ENCODE measurements around the gene WDR41.
"Not testable (repeated sequence)": the region's sequence is repeated elsewhere in the genome, so short reads cannot be mapped to it uniquely, and the experiment has no call there.

Gene WDR41

GRCh38 chr5:77486344-77486962, 5.7 kb downstream of the WDR41 start:
- Histone ChIP-seq H3K4me1 (ENCODE audit: insufficient read depth, low read length, poor library complexity, severe bottlenecking) (no peaks in the 10 kb centered on the region), H3K9me3 (ENCODE audit: insufficient read depth, low read depth, low read length) (no peaks in the 10 kb centered on the region), H3K27me3 (ENCODE audit: insufficient read depth, low read length, poor library complexity, severe bottlenecking) (no peaks in the 10 kb centered on the region), H3K4me3 (ENCODE audit: low read length, poor library complexity, severe bottlenecking) (no peak overlapping the region), H4K20me1 (ENCODE audit: insufficient read depth, low read length, poor library complexity, severe bottlenecking) (peaks cover 4% of the 10 kb centered on the region), H3K36me3 (ENCODE audit: insufficient read depth, low read length) (0 out of 2 replicates have a peak, but pooled peaks cover 4% of the 10 kb centered on the region), H2AFZ (ENCODE audit: low read length) (no peak overlapping the region), H3F3A (ENCODE audit: low read depth) (no peaks in the 10 kb centered on the region), H3K9ac (ENCODE audit: low read depth, low read length, poor library complexity, severe bottlenecking) (no peak overlapping the region), H3K4me2 (ENCODE audit: low read depth, low read length, poor library complexity, severe bottlenecking) (no peak overlapping the region), H3K79me2 (ENCODE audit: insufficient read depth, low read length) (peaks cover 34% of the 10 kb centered on the region), H3K9me2 (replicated peaks; ENCODE audit: low read depth, low read length) (no peaks in the 10 kb centered on the region)
- TF ChIP-seq EZH2phosphoT487 (IDR thresholded peaks at IDR 0.05; ENCODE audit: borderline replicate concordance) = no peak
- TF ChIP-seq, protein P1, sequence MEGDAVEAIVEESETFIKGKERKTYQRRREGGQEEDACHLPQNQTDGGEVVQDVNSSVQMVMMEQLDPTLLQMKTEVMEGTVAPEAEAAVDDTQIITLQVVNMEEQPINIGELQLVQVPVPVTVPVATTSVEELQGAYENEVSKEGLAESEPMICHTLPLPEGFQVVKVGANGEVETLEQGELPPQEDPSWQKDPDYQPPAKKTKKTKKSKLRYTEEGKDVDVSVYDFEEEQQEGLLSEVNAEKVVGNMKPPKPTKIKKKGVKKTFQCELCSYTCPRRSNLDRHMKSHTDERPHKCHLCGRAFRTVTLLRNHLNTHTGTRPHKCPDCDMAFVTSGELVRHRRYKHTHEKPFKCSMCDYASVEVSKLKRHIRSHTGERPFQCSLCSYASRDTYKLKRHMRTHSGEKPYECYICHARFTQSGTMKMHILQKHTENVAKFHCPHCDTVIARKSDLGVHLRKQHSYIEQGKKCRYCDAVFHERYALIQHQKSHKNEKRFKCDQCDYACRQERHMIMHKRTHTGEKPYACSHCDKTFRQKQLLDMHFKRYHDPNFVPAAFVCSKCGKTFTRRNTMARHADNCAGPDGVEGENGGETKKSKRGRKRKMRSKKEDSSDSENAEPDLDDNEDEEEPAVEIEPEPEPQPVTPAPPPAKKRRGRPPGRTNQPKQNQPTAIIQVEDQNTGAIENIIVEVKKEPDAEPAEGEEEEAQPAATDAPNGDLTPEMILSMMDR (conservative IDR thresholded peaks at IDR 0.05; ENCODE audit: low read length) = no peak

DNA sequence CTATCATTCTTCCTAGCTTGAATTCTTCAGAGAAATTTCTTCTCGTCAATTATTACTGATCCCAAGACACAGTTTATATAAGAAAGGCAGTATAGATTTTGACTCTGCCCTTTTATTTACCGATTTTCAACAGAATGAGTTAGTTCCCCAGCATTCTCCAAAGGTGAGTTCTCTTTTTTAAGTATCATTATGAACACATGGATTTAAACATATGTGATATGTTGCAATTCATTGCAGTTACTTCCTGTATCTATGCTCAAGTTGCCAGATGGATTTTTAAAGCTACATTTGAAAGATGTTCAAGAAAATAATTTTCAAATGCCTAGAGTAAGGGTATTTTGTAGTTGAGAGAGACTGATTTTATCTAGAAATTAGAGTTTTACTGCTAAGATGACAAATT, 8.4 kb downstream of the WDR41 start:
- H3K4me1 ChIP-seq (ENCODE audit: insufficient read depth, low read length, poor library complexity, severe bottlenecking) = no peaks in the 10 kb centered on the region
- no peaks in the 10 kb centered on the region for H3K27me3 ChIP-seq (ENCODE audit: insufficient read depth, low read length, poor library complexity, severe bottlenecking)
- H3F3A ChIP-seq (ENCODE audit: low read depth) = no peaks in the 10 kb centered on the region
- peaks cover 11% of the 10 kb centered on the region; the same call in 1 of the 2 replicates for H3K79me2 ChIP-seq (ENCODE audit: insufficient read depth, low read length)
- H3K36me3 ChIP-seq (ENCODE audit: insufficient read depth, low read length) = 0 out of 2 replicates have a peak, but pooled peaks cover 4% of the 10 kb centered on the region
- no peak overlapping the region for H3K4me2 ChIP-seq (ENCODE audit: low read depth, low read length, poor library complexity, severe bottlenecking)
- H4K20me1 ChIP-seq (ENCODE audit: insufficient read depth, low read length, poor library complexity, severe bottlenecking) = peaks cover 3% of the 10 kb centered on the region
- no peak overlapping the region for H2AFZ ChIP-seq (ENCODE audit: low read length)
- no peak overlapping the region for H3K9ac ChIP-seq (ENCODE audit: low read depth, low read length, poor library complexity, severe bottlenecking)
- H3K9me3 ChIP-seq (ENCODE audit: insufficient read depth, low read depth, low read length) = no peaks in the 10 kb centered on the region
- no peak overlapping the region for H3K4me3 ChIP-seq (ENCODE audit: low read length, poor library complexity, severe bottlenecking)
- no peak for TF ChIP-seq EZH2phosphoT487 (IDR thresholded peaks at IDR 0.05; ENCODE audit: borderline replicate concordance)
- TF ChIP-seq, protein P1 (conservative IDR thresholded peaks at IDR 0.05; ENCODE audit: low read length) = no peak
- H3K9me2 ChIP-seq (replicated peaks; ENCODE audit: low read depth, low read length) = no peaks in the 10 kb centered on the region

DNA sequence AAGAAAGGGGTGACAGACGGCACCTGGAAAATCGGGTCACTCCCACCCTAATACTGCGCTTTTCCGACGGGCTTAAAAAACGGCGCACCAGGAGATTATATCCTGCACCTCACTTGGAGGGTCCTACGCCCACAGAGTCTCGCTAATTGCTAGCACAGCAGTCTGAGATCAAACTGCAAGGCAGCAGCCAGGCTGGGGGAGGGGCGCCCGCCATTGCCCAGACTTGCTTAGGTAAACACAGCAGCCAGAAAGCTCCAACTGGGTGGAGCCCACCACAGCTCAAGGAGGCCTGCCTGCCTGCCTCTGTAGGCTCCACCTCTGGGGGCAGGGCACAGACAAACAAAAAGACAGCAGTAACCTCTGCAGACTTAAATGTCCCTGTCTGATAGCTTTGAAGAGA, 17.1 kb downstream of the WDR41 start:
- not testable (repeated sequence) for H3K79me2 ChIP-seq (ENCODE audit: insufficient read depth, low read length); H3K9me3 ChIP-seq (ENCODE audit: insufficient read depth, low read depth, low read length); H3F3A ChIP-seq (ENCODE audit: low read depth); H3K9me2 ChIP-seq (replicated peaks; ENCODE audit: low read depth, low read length); H4K20me1 ChIP-seq (ENCODE audit: insufficient read depth, low read length, poor library complexity, severe bottlenecking); H3K27me3 ChIP-seq (ENCODE audit: insufficient read depth, low read length, poor library complexity, severe bottlenecking); H3K9ac ChIP-seq (ENCODE audit: low read depth, low read length, poor library complexity, severe bottlenecking); H3K4me2 ChIP-seq (ENCODE audit: low read depth, low read length, poor library complexity, severe bottlenecking); H2AFZ ChIP-seq (ENCODE audit: low read length); H3K4me1 ChIP-seq (ENCODE audit: insufficient read depth, low read length, poor library complexity, severe bottlenecking); H3K36me3 ChIP-seq (ENCODE audit: insufficient read depth, low read length); H3K4me3 ChIP-seq (ENCODE audit: low read length, poor library complexity, severe bottlenecking)

- H2AFZ ChIP-seq (ENCODE audit: low read length); H4K20me1 ChIP-seq (ENCODE audit: insufficient read depth, low read length, poor library complexity, severe bottlenecking); H3K27me3 ChIP-seq (ENCODE audit: insufficient read depth, low read length, poor library complexity, severe bottlenecking); H3F3A ChIP-seq (ENCODE audit: low read depth); H3K9me3 ChIP-seq (ENCODE audit: insufficient read depth, low read depth, low read length); H3K4me3 ChIP-seq (ENCODE audit: low read length, poor library complexity, severe bottlenecking); H3K79me2 ChIP-seq (ENCODE audit: insufficient read depth, low read length); H3K4me2 ChIP-seq (ENCODE audit: low read depth, low read length, poor library complexity, severe bottlenecking); H3K9me2 ChIP-seq (replicated peaks; ENCODE audit: low read depth, low read length); H3K9ac ChIP-seq (ENCODE audit: low read depth, low read length, poor library complexity, severe bottlenecking); H3K36me3 ChIP-seq (ENCODE audit: insufficient read depth, low read length); H3K4me1 ChIP-seq (ENCODE audit: insufficient read depth, low read length, poor library complexity, severe bottlenecking): not testable (repeated sequence)
These were observed 23.2 kb downstream of the WDR41 start for GRCh38 chr5:77468875-77469274.
